SIG-M5 (cell line): ENCODE measurements around the gene TUBA4B.
A peak's percentile ranks its signal among the peaks of the same experiment; 100 is the strongest.

ENCODE experiments used
- DNase-seq: peaks from one replicate; lab custom pipeline; 2025; lab: John Stamatoyannopoulos, UW

The TUBA4B gene

GRCh38 chr2:219218732-219219701 is 34.0 kb upstream of the TUBA4B start, which contains the start of gene ABCB6:
Gene ABCB6 (minus strand): TSS chr2:219218958. CDS start chr2:219218673, 285 bp downstream.
- DNase-seq: no peak

GRCh38 chr2:219219784-219220532 is 33.1 kb upstream of the TUBA4B start:
- DNase-seq: no peak

DNA sequence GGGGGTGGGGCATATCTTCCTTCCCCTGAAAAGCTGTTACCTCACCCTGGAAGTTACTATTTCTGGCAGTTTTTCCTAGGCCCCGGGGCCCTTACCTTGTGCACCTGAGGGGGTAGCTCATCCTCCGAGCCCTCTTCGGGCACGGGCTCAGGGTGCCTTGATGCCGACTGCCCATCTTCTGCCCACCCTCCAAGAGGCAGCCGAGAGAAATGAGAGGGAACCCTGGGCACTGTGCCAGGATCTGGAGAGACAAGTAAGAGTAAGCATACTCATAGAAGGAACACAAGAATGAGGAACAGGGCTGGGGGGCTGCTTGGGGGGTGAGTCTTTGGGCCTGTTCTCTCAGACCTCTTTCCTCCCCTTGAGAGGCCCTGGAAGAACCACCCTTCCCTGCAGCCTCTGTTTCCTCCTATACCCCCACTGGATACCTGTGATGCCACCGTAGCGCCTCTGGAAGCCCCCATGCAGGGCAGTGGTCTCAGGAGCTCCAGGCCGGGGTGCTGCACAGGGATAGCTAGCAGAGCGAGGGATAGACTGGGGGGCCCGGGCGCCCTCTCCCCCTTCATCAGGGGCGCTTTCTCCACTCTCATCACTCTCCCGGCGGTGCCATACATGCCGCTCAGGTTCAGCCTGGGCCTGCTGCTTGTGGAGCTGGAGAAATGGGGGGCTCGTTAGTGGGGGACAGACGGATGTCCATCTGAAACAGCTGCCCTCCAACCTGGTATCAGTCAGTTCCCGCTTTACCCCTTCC is 32.2 kb upstream of the TUBA4B start:
- no peak for DNase-seq

- no peak for DNase-seq
Observed at GRCh38 chr2:219221957-219222518, 31.0 kb upstream of the TUBA4B start.

GRCh38 chr2:219223831-219224610 is 29.0 kb upstream of the TUBA4B start:
- DNase-seq: no peak

DNA sequence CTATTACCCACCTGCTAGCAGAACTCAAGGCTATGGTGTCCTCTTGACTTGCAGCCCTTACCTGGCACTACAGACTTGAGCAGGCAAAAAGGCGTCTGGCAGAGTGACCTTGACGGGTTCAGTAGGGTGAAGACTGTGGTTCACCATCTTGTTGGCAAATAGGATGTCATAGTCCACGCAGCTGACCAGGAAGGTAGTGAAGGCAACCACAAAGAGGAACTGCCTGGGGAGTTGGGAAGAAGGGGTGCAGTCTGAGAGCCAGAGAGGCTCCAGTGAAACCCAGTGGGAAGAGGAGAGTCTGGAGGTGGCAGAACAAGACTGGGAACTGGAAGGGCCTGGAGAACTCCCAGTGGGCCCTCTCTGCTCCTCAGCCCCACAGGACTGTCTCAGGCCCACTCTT is 27.7 kb upstream of the TUBA4B start:
- no peak for DNase-seq

GRCh38 chr2:219228041-219228910 is 24.8 kb upstream of the TUBA4B start:
- no peak for DNase-seq

DNA sequence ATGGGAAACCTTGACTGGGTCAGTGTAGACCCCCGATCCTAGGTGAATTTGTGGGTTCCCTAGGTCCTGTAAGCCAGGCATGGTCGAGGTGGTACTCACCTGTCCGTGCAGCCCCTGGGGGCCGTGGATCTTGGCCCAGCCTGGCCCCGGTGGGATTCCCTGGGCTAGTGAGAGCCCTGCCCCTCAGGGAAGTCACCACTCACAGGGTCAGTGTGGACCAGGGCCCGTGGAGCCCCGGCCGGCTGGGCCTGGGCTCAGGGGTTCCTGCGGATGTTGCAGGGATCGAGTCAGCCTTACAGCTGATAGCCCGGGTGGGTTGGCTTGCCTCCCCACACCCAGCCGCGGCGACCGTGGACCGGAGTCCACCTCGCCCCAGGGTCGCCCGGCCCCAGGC is 24.1 kb upstream of the TUBA4B start:
- no peak for DNase-seq

DNA sequence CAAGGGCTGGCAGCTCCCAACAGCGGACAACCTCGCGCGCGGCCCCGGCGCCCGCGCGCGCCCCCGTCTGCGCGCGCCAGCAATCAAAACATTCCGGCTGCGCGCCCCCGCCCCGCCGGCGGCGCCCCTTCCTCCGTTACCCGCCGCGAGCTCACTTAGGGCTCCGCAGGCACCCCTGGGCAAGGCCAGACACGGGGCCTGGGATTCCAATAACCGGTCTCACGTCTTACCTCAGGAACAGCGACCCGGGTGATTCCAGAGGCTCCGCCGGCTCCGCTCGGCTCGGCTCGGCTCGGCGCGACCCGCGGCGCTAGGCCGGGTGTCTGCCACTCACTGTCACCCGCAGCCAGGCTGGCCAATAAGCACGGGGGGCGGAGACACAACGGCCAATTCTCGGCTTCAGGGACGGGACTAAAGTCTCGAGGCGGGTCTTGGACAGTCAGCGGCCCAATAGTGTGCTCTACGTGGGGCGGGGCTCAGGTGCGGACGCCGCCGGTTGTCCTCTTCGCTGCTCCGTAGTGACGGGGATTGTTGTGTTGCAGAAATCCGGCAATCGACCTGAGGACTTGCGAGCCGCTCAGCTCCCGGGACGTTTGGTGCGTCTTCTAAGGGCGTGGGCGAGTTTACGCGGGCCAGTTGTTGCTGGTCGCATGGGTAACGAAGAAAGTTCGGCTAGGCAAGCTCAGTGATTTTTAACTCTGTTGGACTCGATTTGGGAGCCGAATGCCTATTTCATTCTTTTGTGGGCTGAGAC is 23.6 kb upstream of the TUBA4B start, which contains the start of the genes ANKZF1 and ATG9A:
Gene ANKZF1, plus strand, starts transcription at position 502 of the 754 bp plus-strand sequence. CDS start 452 bp downstream, outside the sequence.
Gene ATG9A, minus strand, starts transcription at position 332 of the 754 bp plus-strand sequence. CDS start 1,612 bp downstream, outside the sequence.
- DNase-seq: peak; percentile 99

DNA sequence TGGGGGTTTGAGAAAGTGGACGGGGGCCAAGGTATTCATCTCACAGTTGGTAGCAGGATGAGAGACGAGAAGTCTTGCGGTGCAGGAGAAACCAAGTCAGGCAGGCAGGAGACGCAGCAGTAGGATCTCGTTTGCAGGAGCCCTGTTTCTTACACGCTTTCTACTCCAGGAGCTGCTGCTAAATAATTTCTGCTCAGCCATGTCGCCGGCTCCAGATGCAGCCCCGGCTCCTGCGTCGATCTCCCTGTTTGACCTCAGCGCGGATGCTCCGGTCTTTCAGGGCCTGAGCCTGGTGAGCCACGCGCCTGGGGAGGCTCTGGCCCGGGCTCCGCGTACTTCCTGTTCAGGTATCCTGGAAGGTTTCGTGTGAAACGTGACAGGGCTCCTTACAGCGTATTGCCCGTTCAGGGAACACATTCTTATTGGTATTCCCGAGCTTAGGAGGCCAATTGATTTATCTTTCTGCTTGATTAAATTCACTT is 22.9 kb upstream of the TUBA4B start:
- DNase-seq: no peak

- no peak for DNase-seq
Observed at GRCh38 chr2:219234331-219234730, 18.7 kb upstream of the TUBA4B start.

DNA sequence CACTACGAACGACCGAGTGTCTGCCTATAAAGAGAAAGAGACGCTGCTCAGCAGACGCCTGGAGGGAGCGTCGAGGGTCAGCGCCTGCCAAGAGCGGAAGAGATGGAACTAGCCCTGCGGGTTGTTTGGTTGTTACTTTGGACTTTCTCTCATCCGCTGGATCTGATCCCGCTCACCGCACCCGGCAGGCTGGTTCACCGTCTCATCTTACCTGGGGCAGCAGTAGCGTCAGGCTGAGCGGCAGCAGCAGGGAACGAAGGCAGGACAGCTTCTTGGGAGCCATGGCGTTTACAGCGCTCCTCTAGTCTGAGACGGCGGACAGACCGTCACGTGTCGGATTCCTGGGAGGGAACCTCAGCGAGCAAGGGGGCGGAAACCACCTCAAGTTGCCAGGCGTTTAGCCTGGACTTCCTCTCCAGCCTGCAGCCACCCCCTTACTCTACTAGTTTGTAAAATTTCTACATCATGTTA is 9.7 kb upstream of the TUBA4B start:
- no peak for DNase-seq

- DNase-seq: no peak
Observed at GRCh38 chr2:219244789-219245147, 8.3 kb upstream of the TUBA4B start.

DNA sequence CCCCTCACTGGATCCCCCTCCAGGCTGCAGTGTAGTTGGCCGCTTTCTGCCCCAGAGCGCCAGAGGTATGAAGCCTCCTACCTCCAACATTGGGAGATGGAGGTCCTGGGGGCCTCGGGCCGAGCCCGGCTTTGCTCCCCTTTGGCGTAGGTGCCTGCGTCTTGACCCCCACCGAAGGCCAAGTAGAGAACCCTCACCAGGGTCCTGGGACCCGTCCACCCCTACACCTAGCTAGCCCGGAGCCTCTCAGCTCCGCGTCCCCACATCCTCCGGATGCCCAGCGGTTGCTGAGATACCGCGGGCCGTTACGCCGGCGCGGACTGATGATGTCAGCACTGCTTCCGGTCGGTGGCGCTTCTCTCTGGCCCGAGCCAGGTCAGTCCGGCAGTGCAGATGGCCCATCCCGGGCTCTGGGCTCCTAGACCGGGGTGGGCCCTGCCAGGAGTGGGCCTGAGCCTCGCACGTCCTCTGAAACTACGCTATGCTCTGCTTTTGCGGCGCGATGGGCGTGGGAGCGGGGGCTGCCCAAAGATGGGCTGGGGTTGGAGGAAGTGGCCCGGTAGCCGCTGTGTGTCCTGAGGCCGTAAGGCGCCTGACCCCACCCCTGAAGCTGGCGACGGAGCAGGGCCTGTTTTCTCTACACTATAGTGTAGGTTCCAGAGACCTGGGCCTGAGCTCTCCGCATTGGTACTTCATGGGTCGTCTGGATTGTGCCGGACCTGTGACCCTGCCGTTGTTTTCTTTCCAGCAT is 7.7 kb upstream of the TUBA4B start, which contains the start of the genes GLB1L and STK16:
Gene GLB1L, minus strand, starts transcription at position 297 of the 751 bp plus-strand sequence. CDS start 1,871 bp downstream, outside the sequence.
Gene STK16, plus strand, starts transcription at position 332 of the 751 bp plus-strand sequence. CDS start 521 bp downstream, outside the sequence.
- no peak for DNase-seq

GRCh38 chr2:219245899-219246230 is 7.2 kb upstream of the TUBA4B start:
- no peak for DNase-seq

DNA sequence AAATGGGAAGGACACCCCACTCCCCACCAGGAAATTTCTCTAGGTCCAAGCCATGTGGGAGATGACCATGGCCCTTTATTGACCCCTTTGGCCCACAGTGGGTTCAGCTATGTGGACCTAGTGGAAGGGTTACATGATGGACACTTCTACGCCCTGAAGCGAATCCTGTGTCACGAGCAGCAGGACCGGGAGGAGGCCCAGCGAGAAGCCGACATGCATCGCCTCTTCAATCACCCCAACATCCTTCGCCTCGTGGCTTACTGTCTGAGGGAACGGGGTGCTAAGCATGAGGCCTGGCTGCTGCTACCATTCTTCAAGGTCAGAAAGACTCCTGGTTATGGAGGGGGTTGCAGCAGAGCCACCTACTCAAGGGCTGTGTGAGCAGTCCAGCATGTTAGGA is 6.5 kb upstream of the TUBA4B start:
- DNase-seq: no peak

DNA sequence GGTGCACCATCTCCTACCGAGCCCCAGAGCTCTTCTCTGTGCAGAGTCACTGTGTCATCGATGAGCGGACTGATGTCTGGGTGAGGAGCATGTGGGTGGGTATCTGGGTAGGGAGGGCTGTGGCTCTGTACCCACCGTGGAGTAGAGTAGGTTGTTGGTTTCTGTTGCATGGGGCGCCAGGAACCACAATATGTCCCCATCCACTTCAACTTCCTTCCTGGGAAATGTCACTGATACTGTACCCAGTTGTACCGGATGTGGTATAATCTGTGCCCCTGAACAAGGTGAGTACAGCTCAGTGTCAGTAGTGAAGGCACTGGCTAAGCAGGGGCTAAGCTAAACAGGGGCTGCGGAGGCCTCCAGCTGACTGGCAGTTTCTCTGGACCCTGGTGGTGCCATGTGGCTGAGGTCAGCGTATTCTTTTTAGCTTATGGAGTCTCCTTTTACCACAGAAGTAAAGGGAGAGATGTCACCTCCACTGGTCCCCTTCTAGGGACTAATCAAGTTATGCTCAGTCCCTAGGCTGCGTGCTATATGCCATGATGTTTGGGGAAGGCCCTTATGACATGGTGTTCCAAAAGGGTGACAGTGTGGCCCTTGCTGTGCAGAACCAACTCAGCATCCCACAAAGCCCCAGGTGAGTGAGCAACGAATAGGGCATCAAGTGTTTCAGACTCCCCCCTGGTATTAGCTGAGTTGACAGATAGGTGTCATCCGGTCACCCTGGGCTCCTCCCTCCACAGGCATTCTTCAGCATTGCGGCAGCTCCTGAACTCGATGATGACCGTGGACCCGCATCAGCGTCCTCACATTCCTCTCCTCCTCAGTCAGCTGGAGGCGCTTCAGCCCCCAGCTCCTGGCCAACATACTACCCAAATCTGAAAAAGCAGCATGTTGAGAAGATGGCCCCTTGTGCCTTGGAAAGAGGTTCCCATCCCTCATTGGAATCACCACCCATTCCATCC is 5.1 kb upstream of the TUBA4B start:
- DNase-seq: no peak
